Fibroblast of lung (primary cell): Measurements from ENCODE around the gene DMGDH.

Source experiments
- EZH2 ChIP-seq: IDR thresholded peaks from 2 replicates; pipeline ENCODE4 v1.5.1; 2012; ENCODE audit warnings: low read length, control low read depth, mild to moderate bottlenecking; ENCODE audit errors: missing control alignments
- TF ChIP-seq, protein P1 (sequence below), 2 donors: IDR thresholded peaks in 1 of 2; conservative IDR thresholded peaks in 1 of 2; 1 replicate in 1 of 2; 2 replicates in 1 of 2; pipeline ENCODE4 v1.5.1; 2011 to 2012; ENCODE audit warnings: low read length in 2 of 2, control low read depth in 1 of 2, inconsistent platforms in 1 of 2, low read depth in 1 of 2, mild to moderate bottlenecking in 1 of 2

DNA sequence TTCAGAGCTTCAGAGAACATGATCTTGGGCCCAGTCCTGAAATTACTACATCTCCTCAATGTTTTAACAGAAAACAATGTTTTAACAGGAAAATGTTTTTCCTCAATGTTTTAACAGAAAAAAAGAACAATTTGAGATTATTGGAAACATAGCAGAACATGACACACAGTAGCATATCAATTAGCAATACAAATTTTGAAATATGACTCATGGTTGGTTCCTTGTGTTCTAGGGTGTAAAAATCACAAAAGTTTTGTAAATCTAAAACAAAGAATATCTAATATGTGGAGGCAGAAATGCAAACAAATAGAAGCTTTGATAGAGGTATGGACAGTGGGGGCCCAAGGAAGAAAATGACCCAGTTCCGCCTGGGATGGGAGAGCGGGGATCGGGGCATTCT, 61.6 kb downstream of the DMGDH start:
- TF ChIP-seq, protein P1, sequence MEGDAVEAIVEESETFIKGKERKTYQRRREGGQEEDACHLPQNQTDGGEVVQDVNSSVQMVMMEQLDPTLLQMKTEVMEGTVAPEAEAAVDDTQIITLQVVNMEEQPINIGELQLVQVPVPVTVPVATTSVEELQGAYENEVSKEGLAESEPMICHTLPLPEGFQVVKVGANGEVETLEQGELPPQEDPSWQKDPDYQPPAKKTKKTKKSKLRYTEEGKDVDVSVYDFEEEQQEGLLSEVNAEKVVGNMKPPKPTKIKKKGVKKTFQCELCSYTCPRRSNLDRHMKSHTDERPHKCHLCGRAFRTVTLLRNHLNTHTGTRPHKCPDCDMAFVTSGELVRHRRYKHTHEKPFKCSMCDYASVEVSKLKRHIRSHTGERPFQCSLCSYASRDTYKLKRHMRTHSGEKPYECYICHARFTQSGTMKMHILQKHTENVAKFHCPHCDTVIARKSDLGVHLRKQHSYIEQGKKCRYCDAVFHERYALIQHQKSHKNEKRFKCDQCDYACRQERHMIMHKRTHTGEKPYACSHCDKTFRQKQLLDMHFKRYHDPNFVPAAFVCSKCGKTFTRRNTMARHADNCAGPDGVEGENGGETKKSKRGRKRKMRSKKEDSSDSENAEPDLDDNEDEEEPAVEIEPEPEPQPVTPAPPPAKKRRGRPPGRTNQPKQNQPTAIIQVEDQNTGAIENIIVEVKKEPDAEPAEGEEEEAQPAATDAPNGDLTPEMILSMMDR (conservative IDR thresholded peaks at IDR 0.05 in 1 of 2, IDR thresholded peaks at IDR 0.05 in 1 of 2; ENCODE audit: low read depth in 1 of 2, low read length in 2 of 2): no peak
- no peak for TF ChIP-seq EZH2
